K562 (cell line): ENCODE measurements around the gene PLXNA3. TPM values are rescaled to one million over a fixed set of nuclear protein-coding genes. Genes with fewer than 3 reads are reported as not detected.
A peak's percentile ranks its signal among the peaks of the same experiment; 100 is the strongest.

ENCODE experiments used
- ATAC-seq: fragments of 200-7000 bp; cut with Tn5 transposase; 3 replicates; pipeline ENCODE4 v1.9.1; 2020; ENCODE audit warnings: moderate library complexity
- BruUV-seq: library from RNA; stranded (reverse); fragments of 400-500 nt; replicated peaks from 2 replicates; lab custom pipeline; 2021; lab: Mats Ljungman, UMichigan
- CTCF ChIA-PET: fragments of 300-600 bp; formaldehyde crosslinking; extraction: SDS; loops from one replicate; lab custom pipeline; 2021; ENCODE audit warnings: low intra/inter-chr PET ratio; lab: Yijun Ruan, JAX
- POLR2A ChIA-PET: fragments of 300-600, 350-650 bp; sonication (Branson Sonifier 250); formaldehyde crosslinking; extraction: SDS; loops from one replicate; lab custom pipeline; 2021; ENCODE audit warnings: antibody characterized with exemption, inconsistent platforms; lab: Yijun Ruan, JAX
- DNase-seq, 4 experiments: peaks; one replicate each; pipeline versions ENCODE4 v3.0.0 to v3.0.0-alpha.2; 2011 to 2018; ENCODE audit warnings: low spot score in 3 of 4, mixed read lengths in 3 of 4; ENCODE audit errors: extremely low read depth in 1 of 4
- FAIRE-seq: peaks from 2 replicates; lab custom pipeline; 2011; peaks lifted over from hg19 to GRCh38; lab: Jason Lieb, UNC
- H2AFZ ChIP-seq: 2 replicates; pipeline ENCODE4 v1.6.0; 2011; ENCODE audit warnings: low read depth, low read length, control low read depth, inconsistent platforms
- H3K27ac ChIP-seq: fragments of 200-600 bp; 3 replicates; pipeline ENCODE4 v1.8.0; 2011; ENCODE audit warnings: low read depth, mild to moderate bottlenecking, control low read depth, inconsistent platforms, low read length, moderate library complexity, mixed read lengths; ENCODE audit errors: extremely low read depth
- H3K27me3 ChIP-seq, 2 experiments: fragments of 300-600 bp in 1 of 2; 2 replicates in 1 of 2; 3 replicates in 1 of 2; pipeline versions ENCODE4 v1.6.0 to v1.8.0; 2011; ENCODE audit warnings: inconsistent platforms in 2 of 2, low read length in 2 of 2, mild to moderate bottlenecking in 1 of 2, mixed read lengths in 1 of 2, moderate library complexity in 1 of 2; ENCODE audit not compliant: control insufficient read depth in 2 of 2, insufficient read depth in 2 of 2
- H3K36me3 ChIP-seq: fragments of 300-600 bp; 3 replicates; pipeline ENCODE4 v1.8.0; 2011; ENCODE audit warnings: mild to moderate bottlenecking, low read length, inconsistent platforms; ENCODE audit not compliant: control insufficient read depth, insufficient read depth
- H3K4me1 ChIP-seq, 2 experiments: fragments of 200-600 bp in 1 of 2; replicated peaks in 1 of 2; 2 replicates in 1 of 2; 3 replicates in 1 of 2; pipeline versions ENCODE4 v1.5.1 to v1.8.0; 2011; ENCODE audit warnings: inconsistent platforms in 2 of 2, low read length in 2 of 2, mild to moderate bottlenecking in 1 of 2, mixed read lengths in 1 of 2, moderate library complexity in 1 of 2; ENCODE audit not compliant: control insufficient read depth in 2 of 2, insufficient read depth in 2 of 2
- H3K4me2 ChIP-seq: 2 replicates; pipeline ENCODE4 v1.6.1; 2011; ENCODE audit warnings: low read length, control low read depth, inconsistent platforms, mixed read lengths; ENCODE audit not compliant: insufficient read depth
- H3K4me3 ChIP-seq: fragments of 200-600 bp; sonication (generic), shearing (Covaris generic); 2 replicates; pipeline ENCODE4 v1.5.1; 2016; ENCODE audit warnings: control low read depth, inconsistent platforms
- H3K79me2 ChIP-seq: fragments of 200-600 bp; 3 replicates; pipeline ENCODE4 v1.8.0; 2011; ENCODE audit warnings: low read length, inconsistent platforms; ENCODE audit not compliant: control insufficient read depth, insufficient read depth
- H3K9ac ChIP-seq, 2 experiments: 2 replicates each; pipeline versions ENCODE4 v1.6.0 to v1.6.1; 2011; ENCODE audit warnings: low read depth in 2 of 2, low read length in 2 of 2, control low read depth in 1 of 2, inconsistent platforms in 1 of 2, mild to moderate bottlenecking in 1 of 2, mixed read lengths in 1 of 2; ENCODE audit not compliant: insufficient read depth in 1 of 2
- H3K9me1 ChIP-seq: one replicate; pipeline ENCODE4 v1.6.0; 2011; ENCODE audit warnings: inconsistent platforms, mild to moderate bottlenecking, low read length, moderate library complexity; ENCODE audit not compliant: control insufficient read depth, insufficient read depth
- H3K9me3 ChIP-seq: replicated peaks from 2 replicates; pipeline ENCODE4 v1.5.1; 2011; ENCODE audit warnings: low read depth, low read length, inconsistent platforms; ENCODE audit not compliant: control insufficient read depth, insufficient read depth
- H4K20me1 ChIP-seq: replicated peaks from 2 replicates; pipeline ENCODE4 v1.6.1; 2011; ENCODE audit warnings: low read length, inconsistent platforms, mixed read lengths; ENCODE audit not compliant: control insufficient read depth, insufficient read depth
- HDAC1 ChIP-seq, 2 experiments: fragments of 450-650 bp; IDR thresholded peaks; 2 replicates each; pipeline ENCODE4 v1.6.1; 2016 to 2017; ENCODE audit warnings: inconsistent platforms in 1 of 2, mild to moderate bottlenecking in 1 of 2, moderate library complexity in 1 of 2
- HNRNPH1 ChIP-seq: fragments of 200-400 bp; formaldehyde crosslinking; optimal IDR thresholded peaks from 2 replicates; pipeline ENCODE3; 2017; ENCODE audit warnings: low read depth, mild to moderate bottlenecking, low read length, moderate library complexity
- NR3C1 ChIP-seq: sonication (generic); formaldehyde crosslinking; IDR thresholded peaks from 2 replicates; pipeline ENCODE4 v1.8.1; 2022; ENCODE audit warnings: missing genetic modification reagents
- NRF1 ChIP-seq, 2 experiments: fragments of 450-650 bp; IDR thresholded peaks in 1 of 2; conservative IDR thresholded peaks in 1 of 2; 2 replicates each; pipeline ENCODE4 v1.6.1; 2014; ENCODE audit warnings: mild to moderate bottlenecking in 2 of 2
- SUPT5H ChIP-seq: fragments of 450-650 bp; IDR thresholded peaks from 2 replicates; pipeline ENCODE4 v1.6.1; 2016
- XRCC3 ChIP-seq: fragments of 450-650 bp; IDR thresholded peaks from 2 replicates; pipeline ENCODE4 v1.6.1; 2017; ENCODE audit warnings: mild to moderate bottlenecking, moderate library complexity
- WGBS: fragments of 100-300 bp; shearing (Covaris generic); methylation state at CpG from one replicate; pipeline ENCODE4 v1.1.6; 2016; ENCODE audit warnings: low coverage, mixed read lengths; ENCODE audit not compliant: insufficient coverage; ENCODE audit errors: missing lambda C conversion rate; 5-methylcytosine and 5-hydroxymethylcytosine counted together
- in situ Hi-C: fragments of 300-500 bp; cut with MboI; formaldehyde crosslinking; loops from 4 replicates; pipeline ENCODE4 v1.15.0; 2018; ENCODE audit warnings: inconsistent platforms, mixed read lengths
- intact Hi-C: fragments of 100-400 bp; cut with micrococcal nuclease; formaldehyde crosslinking; loops from 2 replicates; pipeline ENCODE4 v1.14.2; 2022
- polyA plus RNA-seq, 8 experiments: library from polyadenylated mRNA; depleted of rRNA in 4 of 8; stranded (reverse) in 5 of 8; unstranded in 3 of 8; fragments of >200 nt; fragmentation: Nextera tagmentation in 2 of 8; fragmentation: Illumina TruSeq in 1 of 8; extraction: Ambion mirVana in 2 of 8; extraction: Trizol in 1 of 8; gene quantifications; 2 replicates each; pipeline versions ENCODE4 v1.2.1 to v1.2.3, GENCODE V29; 2011 to 2014; ENCODE audit warnings: inconsistent platforms in 1 of 8, missing spikeins in 1 of 8
- total RNA-seq, 7 experiments: library from RNA; depleted of rRNA in 6 of 7; stranded (reverse); fragments of >200 nt in 6 of 7; fragmentation: Illumina TruSeq in 2 of 7; extraction: Trizol in 2 of 7; gene quantifications; 2 replicates each; pipeline versions ENCODE4 v1.2.1 to v1.2.3, GENCODE V29; 2011 to 2021; ENCODE audit warnings: low replicate concordance in 1 of 7
- TF ChIP-seq, protein P1 (sequence below): fragments of 450-650 bp; IDR thresholded peaks from 2 replicates; pipeline ENCODE4 v1.6.1; 2017; ENCODE audit warnings: mild to moderate bottlenecking, moderate library complexity
- TF ChIP-seq, protein P2 (sequence below): fragments of 250-450 bp; sonication (Bioruptor Pico); IDR thresholded peaks from 2 replicates; pipeline ENCODE4 v1.8.0; 2022; ENCODE audit warnings: inconsistent platforms
- TF ChIP-seq, protein P3 (sequence below): fragments of 250-450 bp; sonication (Bioruptor Pico); IDR thresholded peaks from 2 replicates; pipeline ENCODE4 v1.5.1; 2021; ENCODE audit warnings: mild to moderate bottlenecking

Gene PLXNA3
- total and polyA plus RNA-seq, 9 of the 15 experiments (the other 6 are each of a cell fraction or from before 2014, with no cell fraction given): 0.32 to 47.8 (median 7.5) TPM

DNA sequence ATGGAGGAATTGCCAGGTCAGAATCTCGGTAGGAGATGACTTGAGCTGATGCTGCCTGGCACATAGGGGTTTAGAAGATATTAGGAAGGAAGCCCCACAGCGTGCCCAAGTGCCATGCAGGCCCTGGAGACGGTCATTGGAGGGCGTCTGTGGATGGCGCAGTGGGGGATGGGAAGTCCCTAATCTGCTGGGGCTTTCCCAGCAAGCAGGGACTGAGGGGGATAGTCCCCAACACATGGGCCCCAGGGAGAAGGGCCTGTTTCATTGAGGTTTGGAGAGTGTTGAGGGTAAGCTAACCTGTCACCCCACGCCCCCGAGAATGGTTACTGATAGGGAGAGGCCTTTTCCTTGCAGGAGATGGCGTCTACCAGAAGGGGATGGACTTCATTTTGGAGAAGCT is 38.9 kb upstream of the PLXNA3 start:
- no peaks in the 10 kb centered on the region for H3K9me3 ChIP-seq
- H3K4me3 ChIP-seq: no peak overlapping the region
- BruUV-seq: no TSS peak
- ATAC-seq (no peak), FAIRE-seq (no peak), DNase-seq (no peak)
- 73% methylated on average over 8 of the region's 8 CpGs for WGBS
- H3K27me3 ChIP-seq: no peaks in the 10 kb centered on the region
- H3K9ac ChIP-seq: peak overlapping the region in 1 of 2 experiments; percentile 74; a peak in 1 of 4 replicates
- in situ Hi-C loops (no loop called here), intact Hi-C loops (no loop called here)
- no peaks in the 10 kb centered on the region for H3K79me2 ChIP-seq
- no peak overlapping the region for H3K27ac ChIP-seq
- peaks cover 0 to 20% of the 10 kb centered on the region in 2 experiments; a peak in 2 of 5 replicates for H3K4me1 ChIP-seq
- H4K20me1 ChIP-seq: no peaks in the 10 kb centered on the region
- TF ChIP-seq, protein P1, sequence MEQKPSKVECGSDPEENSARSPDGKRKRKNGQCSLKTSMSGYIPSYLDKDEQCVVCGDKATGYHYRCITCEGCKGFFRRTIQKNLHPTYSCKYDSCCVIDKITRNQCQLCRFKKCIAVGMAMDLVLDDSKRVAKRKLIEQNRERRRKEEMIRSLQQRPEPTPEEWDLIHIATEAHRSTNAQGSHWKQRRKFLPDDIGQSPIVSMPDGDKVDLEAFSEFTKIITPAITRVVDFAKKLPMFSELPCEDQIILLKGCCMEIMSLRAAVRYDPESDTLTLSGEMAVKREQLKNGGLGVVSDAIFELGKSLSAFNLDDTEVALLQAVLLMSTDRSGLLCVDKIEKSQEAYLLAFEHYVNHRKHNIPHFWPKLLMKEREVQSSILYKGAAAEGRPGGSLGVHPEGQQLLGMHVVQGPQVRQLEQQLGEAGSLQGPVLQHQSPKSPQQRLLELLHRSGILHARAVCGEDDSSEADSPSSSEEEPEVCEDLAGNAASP: no peak
- TF ChIP-seq, protein P2, sequence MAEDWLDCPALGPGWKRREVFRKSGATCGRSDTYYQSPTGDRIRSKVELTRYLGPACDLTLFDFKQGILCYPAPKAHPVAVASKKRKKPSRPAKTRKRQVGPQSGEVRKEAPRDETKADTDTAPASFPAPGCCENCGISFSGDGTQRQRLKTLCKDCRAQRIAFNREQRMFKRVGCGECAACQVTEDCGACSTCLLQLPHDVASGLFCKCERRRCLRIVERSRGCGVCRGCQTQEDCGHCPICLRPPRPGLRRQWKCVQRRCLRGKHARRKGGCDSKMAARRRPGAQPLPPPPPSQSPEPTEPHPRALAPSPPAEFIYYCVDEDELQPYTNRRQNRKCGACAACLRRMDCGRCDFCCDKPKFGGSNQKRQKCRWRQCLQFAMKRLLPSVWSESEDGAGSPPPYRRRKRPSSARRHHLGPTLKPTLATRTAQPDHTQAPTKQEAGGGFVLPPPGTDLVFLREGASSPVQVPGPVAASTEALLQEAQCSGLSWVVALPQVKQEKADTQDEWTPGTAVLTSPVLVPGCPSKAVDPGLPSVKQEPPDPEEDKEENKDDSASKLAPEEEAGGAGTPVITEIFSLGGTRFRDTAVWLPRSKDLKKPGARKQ: no peak
- TF ChIP-seq, protein P3, sequence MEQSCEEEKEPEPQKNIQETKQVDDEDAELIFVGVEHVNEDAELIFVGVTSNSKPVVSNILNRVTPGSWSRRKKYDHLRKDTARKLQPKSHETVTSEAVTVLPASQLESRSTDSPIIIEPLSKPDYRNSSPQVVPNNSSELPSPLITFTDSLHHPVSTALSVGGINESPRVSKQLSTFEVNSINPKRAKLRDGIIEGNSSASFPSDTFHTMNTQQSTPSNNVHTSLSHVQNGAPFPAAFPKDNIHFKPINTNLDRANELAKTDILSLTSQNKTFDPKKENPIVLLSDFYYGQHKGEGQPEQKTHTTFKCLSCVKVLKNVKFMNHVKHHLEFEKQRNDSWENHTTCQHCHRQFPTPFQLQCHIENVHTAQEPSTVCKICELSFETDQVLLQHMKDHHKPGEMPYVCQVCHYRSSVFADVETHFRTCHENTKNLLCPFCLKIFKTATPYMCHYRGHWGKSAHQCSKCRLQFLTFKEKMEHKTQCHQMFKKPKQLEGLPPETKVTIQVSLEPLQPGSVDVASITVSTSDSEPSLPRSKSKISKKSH (CRISPR knock-in tag): no peak
- TF ChIP-seq HDAC1 (IDR thresholded peaks at IDR 0.05) (no peak), HNRNPH1 (no peak), NRF1 (conservative IDR thresholded peaks at IDR 0.05 in 1 of 2, IDR thresholded peaks at IDR 0.05 in 1 of 2) (no peak), NR3C1 (no peak), XRCC3 (no peak), SUPT5H (no peak)
- CTCF ChIA-PET: no interaction called here
- no peak overlapping the region for H2AFZ ChIP-seq
- H3K9me1 ChIP-seq: no peaks in the 10 kb centered on the region
- H3K36me3 ChIP-seq: no peaks in the 10 kb centered on the region
- H3K4me2 ChIP-seq: no peak overlapping the region
- POLR2A ChIA-PET: interaction anchor here (0.6 to 3.2 kb wide), 2 partner anchors 21 to 74 kb away, joined by 4 to 11 read pairs; partner anchors contain the start of gene RPL10
